ENCODE results near the gene MSMP. TPM values are rescaled to one million over a fixed set of nuclear protein-coding genes. Genes with fewer than 3 reads are reported as not detected.

The MSMP gene
- total RNA-seq, 1 experiment from 2014 or later: not detected

GRCh38 chr9:35748858-35749514 lies 5.1 kb downstream of the MSMP start, which contains the start of the genes GBA2 and RGP1:
GBA2 (minus strand) TSS chr9:35749228; CDS start chr9:35748704, 524 bp downstream.
RGP1 (plus strand) TSS chr9:35749287; CDS start chr9:35749756, 469 bp downstream.
- peak; percentile 65 for DNase-seq (ENCODE audit: low spot score)
- ChIA-PET POLR2A (ENCODE audit: low non-redundant PET) (interaction anchor here (0.6 to 0.8 kb wide), 2 partner anchors 14 to 16 kb away, joined by 5 to 8 read pairs; partner anchors contain the start of genes CREB3 and TLN1), CTCF (interaction anchor here (0.6 kb wide), 1 partner anchor 57 kb away, joined by 3 read pairs; no protein-coding TSS in a partner anchor)
- peaks cover 21% of the 10 kb centered on the region for H3K4me1 ChIP-seq (ENCODE audit: insufficient read depth, low read length, poor library complexity, severe bottlenecking)
- intact Hi-C loops (cut with micrococcal nuclease; ENCODE audit: unreplicated experiment): no loop called here
- no peaks in the 10 kb centered on the region for H3K27me3 ChIP-seq (replicated peaks; ENCODE audit: insufficient read depth, low read depth, low read length, poor library complexity)
- H3K36me3 ChIP-seq (ENCODE audit: insufficient read depth, low read length, poor library complexity, severe bottlenecking): peaks cover 18% of the 10 kb centered on the region
- H3K4me3 ChIP-seq (ENCODE audit: low read depth, low read length, poor library complexity, severe bottlenecking): peak within 1 kb of the TSS; percentile 96
- no peaks in the 10 kb centered on the region for H3K9me3 ChIP-seq (ENCODE audit: low read depth, low read length, poor library complexity, severe bottlenecking)
- BruUV-seq (replicated peaks): no TSS peak
- TF ChIP-seq EZH2 (IDR thresholded peaks at IDR 0.05; ENCODE audit: borderline replicate concordance, low read depth, low read length, poor library complexity, severe bottlenecking): no peak
- TF ChIP-seq, protein P1, sequence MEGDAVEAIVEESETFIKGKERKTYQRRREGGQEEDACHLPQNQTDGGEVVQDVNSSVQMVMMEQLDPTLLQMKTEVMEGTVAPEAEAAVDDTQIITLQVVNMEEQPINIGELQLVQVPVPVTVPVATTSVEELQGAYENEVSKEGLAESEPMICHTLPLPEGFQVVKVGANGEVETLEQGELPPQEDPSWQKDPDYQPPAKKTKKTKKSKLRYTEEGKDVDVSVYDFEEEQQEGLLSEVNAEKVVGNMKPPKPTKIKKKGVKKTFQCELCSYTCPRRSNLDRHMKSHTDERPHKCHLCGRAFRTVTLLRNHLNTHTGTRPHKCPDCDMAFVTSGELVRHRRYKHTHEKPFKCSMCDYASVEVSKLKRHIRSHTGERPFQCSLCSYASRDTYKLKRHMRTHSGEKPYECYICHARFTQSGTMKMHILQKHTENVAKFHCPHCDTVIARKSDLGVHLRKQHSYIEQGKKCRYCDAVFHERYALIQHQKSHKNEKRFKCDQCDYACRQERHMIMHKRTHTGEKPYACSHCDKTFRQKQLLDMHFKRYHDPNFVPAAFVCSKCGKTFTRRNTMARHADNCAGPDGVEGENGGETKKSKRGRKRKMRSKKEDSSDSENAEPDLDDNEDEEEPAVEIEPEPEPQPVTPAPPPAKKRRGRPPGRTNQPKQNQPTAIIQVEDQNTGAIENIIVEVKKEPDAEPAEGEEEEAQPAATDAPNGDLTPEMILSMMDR (conservative IDR thresholded peaks at IDR 0.05; ENCODE audit: low read depth, low read length): no peak
- H3K27ac ChIP-seq (ENCODE audit: low read depth, low read length, poor library complexity, severe bottlenecking): peak within 1 kb of the TSS; percentile 81

DNA sequence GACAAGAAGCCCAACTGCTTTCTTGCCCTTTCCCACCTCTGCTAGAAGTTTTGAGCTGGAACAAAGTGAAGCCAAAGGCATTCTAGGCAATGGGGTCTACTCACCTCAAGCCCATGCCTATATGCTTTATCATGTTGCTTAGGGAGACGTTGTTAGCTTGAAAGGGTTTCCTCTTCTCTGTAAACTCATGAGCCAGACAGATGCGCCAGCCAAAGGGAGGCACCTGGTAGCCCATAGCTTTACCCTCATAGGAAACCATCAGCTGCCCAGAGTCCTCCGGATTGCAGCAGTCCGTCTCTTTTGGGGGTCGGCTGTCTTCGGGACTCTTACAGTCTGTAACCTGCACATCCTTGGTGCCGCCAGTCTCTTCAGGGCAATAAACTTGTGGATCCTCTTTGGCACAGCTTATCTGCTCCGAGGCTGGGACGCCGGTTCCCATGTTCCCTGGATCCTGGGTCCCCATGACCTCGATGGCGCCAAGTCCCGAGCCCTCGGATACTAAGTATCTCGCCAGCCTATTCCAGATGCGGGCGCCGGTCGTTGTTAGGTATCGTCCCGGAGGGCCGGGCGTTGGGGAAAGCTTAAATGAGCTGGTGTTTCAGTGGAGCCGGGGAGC lies 5.7 kb downstream of the MSMP start:
- POLR2A ChIA-PET (ENCODE audit: low non-redundant PET): interaction anchor here (0.6 to 0.8 kb wide), 2 partner anchors 15 to 16 kb away, joined by 5 to 8 read pairs; partner anchors contain the start of genes CREB3 and TLN1
- DNase-seq (ENCODE audit: low spot score): no peak
- no peak for TF ChIP-seq EZH2 (IDR thresholded peaks at IDR 0.05; ENCODE audit: borderline replicate concordance, low read depth, low read length, poor library complexity, severe bottlenecking)
- TF ChIP-seq, protein P1 (conservative IDR thresholded peaks at IDR 0.05; ENCODE audit: low read depth, low read length): no peak
- Histone ChIP-seq H3K36me3 (ENCODE audit: insufficient read depth, low read length, poor library complexity, severe bottlenecking) (peaks cover 23% of the 10 kb centered on the region), H3K27me3 (replicated peaks; ENCODE audit: insufficient read depth, low read depth, low read length, poor library complexity) (no peaks in the 10 kb centered on the region), H3K9me3 (ENCODE audit: low read depth, low read length, poor library complexity, severe bottlenecking) (no peaks in the 10 kb centered on the region), H3K4me1 (ENCODE audit: insufficient read depth, low read length, poor library complexity, severe bottlenecking) (peaks cover 21% of the 10 kb centered on the region), H3K4me3 (ENCODE audit: low read depth, low read length, poor library complexity, severe bottlenecking) (peak overlapping the region; percentile 96), H3K27ac (ENCODE audit: low read depth, low read length, poor library complexity, severe bottlenecking) (peak overlapping the region; percentile 81)
- BruUV-seq (replicated peaks): no TSS peak
- CTCF ChIA-PET: interaction anchor here (0.6 to 1.2 kb wide), 2 partner anchors 12 to 56 kb away, joined by 3 to 4 read pairs; no protein-coding TSS in a partner anchor
- intact Hi-C loops (cut with micrococcal nuclease; ENCODE audit: unreplicated experiment): no loop called here

- peak overlapping the region; percentile 96 for H3K4me3 ChIP-seq (ENCODE audit: low read depth, low read length, poor library complexity, severe bottlenecking)
- no peak overlapping the region for H3K27ac ChIP-seq (ENCODE audit: low read depth, low read length, poor library complexity, severe bottlenecking)
- ChIA-PET CTCF (no interaction called here), POLR2A (ENCODE audit: low non-redundant PET) (no interaction called here)
- TF ChIP-seq EZH2 (IDR thresholded peaks at IDR 0.05; ENCODE audit: borderline replicate concordance, low read depth, low read length, poor library complexity, severe bottlenecking): no peak
- TF ChIP-seq, protein P1 (conservative IDR thresholded peaks at IDR 0.05; ENCODE audit: low read depth, low read length): no peak
- no peaks in the 10 kb centered on the region for H3K9me3 ChIP-seq (ENCODE audit: low read depth, low read length, poor library complexity, severe bottlenecking)
- intact Hi-C loops (cut with micrococcal nuclease; ENCODE audit: unreplicated experiment): no loop called here
- H3K27me3 ChIP-seq (replicated peaks; ENCODE audit: insufficient read depth, low read depth, low read length, poor library complexity): no peaks in the 10 kb centered on the region
- peaks cover 21% of the 10 kb centered on the region for H3K4me1 ChIP-seq (ENCODE audit: insufficient read depth, low read length, poor library complexity, severe bottlenecking)
- no TSS peak for BruUV-seq (replicated peaks)
- H3K36me3 ChIP-seq (ENCODE audit: insufficient read depth, low read length, poor library complexity, severe bottlenecking): peaks cover 29% of the 10 kb centered on the region
- DNase-seq (ENCODE audit: low spot score): no peak
Observed at GRCh38 chr9:35746583-35746982, 7.5 kb downstream of the MSMP start.

Measured in A673 (cell line).